HFFc6 (cell line): ENCODE data around the gene TNFSF9. TPM values are rescaled to one million over a fixed set of nuclear protein-coding genes. Genes with fewer than 3 reads are reported as not detected.

Source experiments
- DNase-seq: peaks from one replicate; pipeline ENCODE4 v3.0.0-alpha.2; 2018
- H3K27ac Mint-ChIP-seq: 2 replicates; pipeline ENCODE4 v1.8.0; 2020; ENCODE audit warnings: mild to moderate bottlenecking, mixed read lengths
- H3K27me3 Mint-ChIP-seq: 2 replicates; pipeline ENCODE4 v1.8.0; 2021; ENCODE audit warnings: mild to moderate bottlenecking, moderate library complexity, mixed read lengths; ENCODE audit not compliant: insufficient read depth
- H3K36me3 Mint-ChIP-seq: 2 replicates; pipeline ENCODE4 v1.8.0; 2021; ENCODE audit warnings: low read depth, mixed read lengths
- H3K4me1 Mint-ChIP-seq: 2 replicates; pipeline ENCODE4 v1.8.0; 2020; ENCODE audit warnings: low read depth, mixed read lengths
- H3K4me3 Mint-ChIP-seq: 2 replicates; pipeline ENCODE4 v1.8.0; 2020; ENCODE audit warnings: mild to moderate bottlenecking, moderate library complexity, mixed read lengths
- H3K9me3 Mint-ChIP-seq: 2 replicates; pipeline ENCODE4 v1.8.0; 2020; ENCODE audit warnings: mild to moderate bottlenecking, mixed read lengths
- CTCF ChIP-seq: fragments of 200-600 bp; sonication (generic); IDR thresholded peaks from 2 replicates; pipeline ENCODE4 v1.5.0; 2021; ENCODE audit warnings: antibody characterized with exemption, mild to moderate bottlenecking
- total RNA-seq, 6 experiments: library from RNA; stranded (reverse); fragmentation: NEBNext Ultra II Directional; extraction: Animal tissue kit (Norgen Biotek cat#: 25700); gene quantifications; 2 replicates in 1 of 6; 3 replicates in 5 of 6; pipeline ENCODE4 v1.2.3, GENCODE V29; 2021

TNFSF9 gene
- total RNA-seq, 6 experiments from 2014 or later: 0.57 to 3.7 (median 3.2) TPM

GRCh38 chr19:6532244-6532999 is 1.6 kb downstream of the TNFSF9 start:
- H3K27me3 Mint-ChIP-seq: peaks cover 6% of the 10 kb centered on the region
- DNase-seq: no peak
- H3K36me3 Mint-ChIP-seq: peaks cover 15% of the 10 kb centered on the region

GRCh38 chr19:6533000-6533328 is 2.1 kb downstream of the TNFSF9 start:
- Mint-ChIP-seq H3K27ac (no peak overlapping the region), H3K4me1 (peaks cover 23% of the 10 kb centered on the region), H3K4me3 (peak overlapping the region; percentile 38; the same call in 1 of the 2 replicates), H3K27me3 (peaks cover 6% of the 10 kb centered on the region), H3K9me3 (peaks cover 6% of the 10 kb centered on the region), H3K36me3 (peaks cover 15% of the 10 kb centered on the region)
- no peak for DNase-seq
- TF ChIP-seq CTCF: no peak

More at GRCh38 chr19:6532244-6532999, 1.6 kb downstream of the TNFSF9 start:
- H3K4me3 Mint-ChIP-seq: peak overlapping the region; percentile 38; the same call in 1 of the 2 replicates
- no peak overlapping the region for H3K27ac Mint-ChIP-seq
- H3K4me1 Mint-ChIP-seq: peaks cover 23% of the 10 kb centered on the region
- peaks cover 6% of the 10 kb centered on the region for H3K9me3 Mint-ChIP-seq
- no peak for TF ChIP-seq CTCF

- Mint-ChIP-seq H3K9me3 (peaks cover 6% of the 10 kb centered on the region), H3K4me3 (no peak overlapping the region; the same call in 1 of the 2 replicates), H3K27ac (no peak overlapping the region; the same call in 1 of the 2 replicates), H3K27me3 (peaks cover 6% of the 10 kb centered on the region), H3K4me1 (peaks cover 23% of the 10 kb centered on the region), H3K36me3 (peaks cover 15% of the 10 kb centered on the region)
- no peak for TF ChIP-seq CTCF
- DNase-seq: no peak
These were observed 3.1 kb downstream of the TNFSF9 start for GRCh38 chr19:6533746-6534418.

GRCh38 chr19:6534451-6535093 is 3.7 kb downstream of the TNFSF9 start:
- no peak overlapping the region for H3K27ac Mint-ChIP-seq
- DNase-seq: no peak
- peaks cover 4% of the 10 kb centered on the region for H3K27me3 Mint-ChIP-seq
- H3K9me3 Mint-ChIP-seq: peaks cover 6% of the 10 kb centered on the region
- no peak for TF ChIP-seq CTCF
- H3K4me1 Mint-ChIP-seq: peaks cover 19% of the 10 kb centered on the region
- H3K36me3 Mint-ChIP-seq: peaks cover 15% of the 10 kb centered on the region
- H3K4me3 Mint-ChIP-seq: no peak overlapping the region

- peaks cover 15% of the 10 kb centered on the region for H3K36me3 Mint-ChIP-seq
- H3K27me3 Mint-ChIP-seq: peaks cover 4% of the 10 kb centered on the region
These were observed 4.8 kb downstream of the TNFSF9 start for GRCh38 chr19:6535558-6536137.

More at GRCh38 chr19:6535558-6536137, 4.8 kb downstream of the TNFSF9 start:
- no peak for DNase-seq
- Mint-ChIP-seq H3K27ac (no peak overlapping the region), H3K9me3 (peaks cover 6% of the 10 kb centered on the region), H3K4me1 (peaks cover 9% of the 10 kb centered on the region), H3K4me3 (no peak overlapping the region)
- no peak for TF ChIP-seq CTCF
